ENCODE measurements around the gene NCOR2. TPM values are rescaled to one million over a fixed set of nuclear protein-coding genes. Genes with fewer than 3 reads are reported as not detected.

The NCOR2 gene
- total and polyA plus RNA-seq, 2 donors (not counting 3 experiments of a cell fraction or from before 2014, with no cell fraction given) = 26.5 to 241 TPM

DNA sequence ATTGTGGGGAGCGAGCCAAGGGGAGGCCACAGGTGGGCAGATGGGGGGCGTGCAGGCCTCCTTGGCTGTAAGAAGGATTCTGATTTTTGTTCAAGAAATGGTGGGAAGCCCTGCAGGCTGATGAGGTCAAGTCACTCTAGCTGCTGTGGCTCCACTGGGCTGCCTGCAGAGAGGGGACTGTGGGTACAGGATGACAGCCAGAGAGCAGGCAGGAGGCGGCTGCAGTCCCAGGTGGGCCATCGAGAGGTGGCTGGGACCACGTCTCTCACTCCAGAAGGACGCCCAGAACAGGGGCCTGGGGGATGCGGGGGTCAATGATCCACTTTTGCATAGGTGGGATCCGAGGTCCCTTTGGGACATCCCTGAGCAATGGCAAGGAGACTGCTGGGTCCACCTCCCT lies 9.1 kb downstream of the NCOR2 start:
- peaks cover 6% of the 10 kb centered on the region for H3K4me1 ChIP-seq (ENCODE audit: control insufficient read depth, extremely low read depth, insufficient read depth, low read length)
- peaks cover under 1% of the 10 kb centered on the region for H4K20me1 ChIP-seq (replicated peaks; ENCODE audit: control insufficient read depth, extremely low read depth, insufficient read depth, low read length)
- no peak overlapping the region for H2AFZ ChIP-seq (ENCODE audit: low read depth, low read length)
- H3K79me2 ChIP-seq (ENCODE audit: control insufficient read depth, insufficient read depth, low read length) = peaks cover 96% of the 10 kb centered on the region
- DNase-seq (ENCODE audit: low read depth, low spot score) = no peak
- TF ChIP-seq POLR2AphosphoS5 (IDR thresholded peaks at IDR 0.05; ENCODE audit: insufficient read depth, low read depth, low read length) (no peak), JUN (IDR thresholded peaks at IDR 0.05; ENCODE audit: borderline replicate concordance, insufficient read depth, insufficient read length, low read depth) (no peak)
- TF ChIP-seq, protein P1, sequence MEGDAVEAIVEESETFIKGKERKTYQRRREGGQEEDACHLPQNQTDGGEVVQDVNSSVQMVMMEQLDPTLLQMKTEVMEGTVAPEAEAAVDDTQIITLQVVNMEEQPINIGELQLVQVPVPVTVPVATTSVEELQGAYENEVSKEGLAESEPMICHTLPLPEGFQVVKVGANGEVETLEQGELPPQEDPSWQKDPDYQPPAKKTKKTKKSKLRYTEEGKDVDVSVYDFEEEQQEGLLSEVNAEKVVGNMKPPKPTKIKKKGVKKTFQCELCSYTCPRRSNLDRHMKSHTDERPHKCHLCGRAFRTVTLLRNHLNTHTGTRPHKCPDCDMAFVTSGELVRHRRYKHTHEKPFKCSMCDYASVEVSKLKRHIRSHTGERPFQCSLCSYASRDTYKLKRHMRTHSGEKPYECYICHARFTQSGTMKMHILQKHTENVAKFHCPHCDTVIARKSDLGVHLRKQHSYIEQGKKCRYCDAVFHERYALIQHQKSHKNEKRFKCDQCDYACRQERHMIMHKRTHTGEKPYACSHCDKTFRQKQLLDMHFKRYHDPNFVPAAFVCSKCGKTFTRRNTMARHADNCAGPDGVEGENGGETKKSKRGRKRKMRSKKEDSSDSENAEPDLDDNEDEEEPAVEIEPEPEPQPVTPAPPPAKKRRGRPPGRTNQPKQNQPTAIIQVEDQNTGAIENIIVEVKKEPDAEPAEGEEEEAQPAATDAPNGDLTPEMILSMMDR (IDR thresholded peaks at IDR 0.05; ENCODE audit: extremely low read depth in 1 of 2, insufficient read depth in 1 of 2, low read depth in 1 of 2, low read length in 2 of 2) = no peak
- H3K9ac ChIP-seq (replicated peaks; ENCODE audit: extremely low read depth, insufficient read depth, low read length) = no peak overlapping the region
- ChIA-PET CTCF (no interaction called here), POLR2A (no interaction called here)
- intact Hi-C loops (cut with micrococcal nuclease) (no loop called here), dilution Hi-C loops (cut with MboI; ENCODE audit: extremely low pct_ligation_motif_present, low sequenced_read_pairs) (loop anchor here (25.0 kb wide), 1 partner anchor 129 kb away; no protein-coding TSS in a partner anchor)
- no peak overlapping the region for H3K4me3 ChIP-seq (replicated peaks in 1 of 3; ENCODE audit: insufficient read depth in 1 of 3, low read depth in 1 of 3, low read length in 3 of 3)
- FAIRE-seq = no peak
- no peaks in the 10 kb centered on the region for H3K9me1 ChIP-seq (replicated peaks; ENCODE audit: control insufficient read depth, extremely low read depth, insufficient read depth, low read length)
- BruUV-seq (replicated peaks) = no TSS peak
- no peak overlapping the region for H3K27ac ChIP-seq (ENCODE audit: insufficient read depth, low read depth, low read length)
- H3K9me3 ChIP-seq (replicated peaks; ENCODE audit: control insufficient read depth, insufficient read depth, low read length) = no peaks in the 10 kb centered on the region
- H3K27me3 ChIP-seq (ENCODE audit: control insufficient read depth in 2 of 2, insufficient read depth in 2 of 2, low read length in 2 of 2) = no peaks in the 10 kb centered on the region
- no peak overlapping the region for H3K4me2 ChIP-seq (ENCODE audit: insufficient read depth, low read length)
- H3K36me3 ChIP-seq (ENCODE audit: control insufficient read depth in 2 of 2, extremely low read depth in 1 of 2, insufficient read depth in 2 of 2, low read length in 2 of 2) = no peaks in the 10 kb centered on the region

DNA sequence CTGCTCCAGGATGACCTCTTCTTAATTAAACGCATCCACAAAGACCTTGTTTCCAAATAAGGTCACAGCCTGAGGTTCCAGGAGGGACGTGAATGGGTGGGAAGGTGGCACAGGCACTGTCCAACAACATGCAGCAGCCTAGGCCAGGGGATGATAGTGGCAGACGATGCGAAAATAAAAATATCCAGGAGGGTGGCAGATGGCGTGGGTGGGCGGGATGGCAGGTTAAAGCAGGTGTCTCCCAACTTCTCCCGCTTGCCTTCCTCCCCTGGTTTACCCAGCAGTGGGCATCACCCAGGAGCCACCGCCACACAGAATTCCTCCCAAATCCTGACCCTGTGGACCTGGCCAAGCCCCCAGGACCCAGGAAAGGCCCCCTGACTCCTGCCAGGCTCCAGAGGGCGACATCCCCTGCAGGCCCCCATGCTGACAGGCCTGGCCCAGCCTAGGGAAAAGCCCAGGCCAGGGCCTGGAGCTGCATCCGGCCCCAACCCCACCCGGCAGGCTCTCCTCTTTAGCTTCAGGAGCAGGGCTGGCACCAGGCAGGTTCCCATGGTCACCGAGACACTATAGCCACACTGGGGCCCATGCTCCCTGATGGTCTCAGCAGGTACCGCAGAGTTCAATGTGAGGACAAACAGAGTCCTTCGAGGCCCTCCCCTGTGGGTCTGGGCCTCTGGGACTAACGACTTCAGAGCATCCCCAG lies 9.7 kb downstream of the NCOR2 start:
- dilution Hi-C loops (cut with MboI; ENCODE audit: extremely low pct_ligation_motif_present, low sequenced_read_pairs) = loop anchor here (25.0 kb wide), 1 partner anchor 130 kb away; no protein-coding TSS in a partner anchor
- Histone ChIP-seq H3K27me3 (ENCODE audit: control insufficient read depth in 2 of 2, insufficient read depth in 2 of 2, low read length in 2 of 2) (no peaks in the 10 kb centered on the region), H3K9me3 (replicated peaks; ENCODE audit: control insufficient read depth, insufficient read depth, low read length) (no peaks in the 10 kb centered on the region), H3K9me1 (replicated peaks; ENCODE audit: control insufficient read depth, extremely low read depth, insufficient read depth, low read length) (no peaks in the 10 kb centered on the region), H3K36me3 (ENCODE audit: control insufficient read depth in 2 of 2, extremely low read depth in 1 of 2, insufficient read depth in 2 of 2, low read length in 2 of 2) (no peaks in the 10 kb centered on the region), H3K4me1 (ENCODE audit: control insufficient read depth, extremely low read depth, insufficient read depth, low read length) (peaks cover 6% of the 10 kb centered on the region), H3K4me2 (ENCODE audit: insufficient read depth, low read length) (no peak overlapping the region), H4K20me1 (replicated peaks; ENCODE audit: control insufficient read depth, extremely low read depth, insufficient read depth, low read length) (no peaks in the 10 kb centered on the region), H3K9ac (replicated peaks; ENCODE audit: extremely low read depth, insufficient read depth, low read length) (no peak overlapping the region), H2AFZ (ENCODE audit: low read depth, low read length) (no peak overlapping the region), H3K79me2 (ENCODE audit: control insufficient read depth, insufficient read depth, low read length) (peaks cover 96% of the 10 kb centered on the region), H3K27ac (ENCODE audit: insufficient read depth, low read depth, low read length) (no peak overlapping the region), H3K4me3 (replicated peaks in 1 of 3; ENCODE audit: insufficient read depth in 1 of 3, low read depth in 1 of 3, low read length in 3 of 3) (no peak overlapping the region)
- no TSS peak for BruUV-seq (replicated peaks)
- FAIRE-seq (no peak), DNase-seq (ENCODE audit: low read depth, low spot score) (no peak)
- intact Hi-C loops (cut with micrococcal nuclease) = no loop called here
- POLR2A ChIA-PET = no interaction called here
- TF ChIP-seq JUN (IDR thresholded peaks at IDR 0.05; ENCODE audit: borderline replicate concordance, insufficient read depth, insufficient read length, low read depth) (no peak), GATA2 (IDR thresholded peaks at IDR 0.05; ENCODE audit: insufficient read depth, insufficient read length, low read depth, low read length) (no peak), FOS (IDR thresholded peaks at IDR 0.05; ENCODE audit: borderline replicate concordance, insufficient read depth, low read length) (no peak), MYC (IDR thresholded peaks at IDR 0.05; ENCODE audit: low read depth, low read length) (no peak), POLR2AphosphoS5 (IDR thresholded peaks at IDR 0.05; ENCODE audit: insufficient read depth, low read depth, low read length) (no peak), POLR2A (IDR thresholded peaks at IDR 0.05; ENCODE audit: low read depth, low read length) (no peak), EZH2 (IDR thresholded peaks at IDR 0.05; ENCODE audit: borderline replicate concordance, low read depth, low read length, severe bottlenecking) (no peak)
- TF ChIP-seq, protein P2, sequence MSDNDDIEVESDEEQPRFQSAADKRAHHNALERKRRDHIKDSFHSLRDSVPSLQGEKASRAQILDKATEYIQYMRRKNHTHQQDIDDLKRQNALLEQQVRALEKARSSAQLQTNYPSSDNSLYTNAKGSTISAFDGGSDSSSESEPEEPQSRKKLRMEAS (IDR thresholded peaks at IDR 0.05; ENCODE audit: insufficient read depth, insufficient read length) = no peak
- TF ChIP-seq, protein P1 (IDR thresholded peaks at IDR 0.05; ENCODE audit: extremely low read depth in 1 of 2, insufficient read depth in 1 of 2, low read depth in 1 of 2, low read length in 2 of 2) = no peak
- CTCF ChIA-PET = no interaction called here
